ENCODE measurements around the gene VTI1B.
"Not testable (repeated sequence)": the region's sequence is repeated elsewhere in the genome, so short reads cannot be mapped to it uniquely, and the experiment has no call there.

Gene VTI1B

GRCh38 chr14:67674139-67674479, 323 bp downstream of the VTI1B start:
- peak; percentile 75 for DNase-seq

- DNase-seq = no peak
These were observed 981 bp downstream of the VTI1B start for GRCh38 chr14:67673451-67673850.

- DNase-seq = no peak
These were observed 5.9 kb downstream of the VTI1B start for GRCh38 chr14:67668559-67668958.

- DNase-seq = peak; percentile 70
These were observed 7.5 kb downstream of the VTI1B start for GRCh38 chr14:67666750-67667449.

- DNase-seq = no peak
These were observed 8.6 kb downstream of the VTI1B start for GRCh38 chr14:67665868-67666267.

- DNase-seq = no peak
These were observed 10.8 kb downstream of the VTI1B start for GRCh38 chr14:67663633-67664032.

- no peak for DNase-seq
These were observed 20.7 kb downstream of the VTI1B start for GRCh38 chr14:67653651-67654280.

- no peak for DNase-seq
These were observed 22.2 kb downstream of the VTI1B start for GRCh38 chr14:67652189-67652588.

GRCh38 chr14:67650694-67651093, 23.7 kb downstream of the VTI1B start:
- no peak for DNase-seq

- no peak for DNase-seq
These were observed 24.3 kb downstream of the VTI1B start for GRCh38 chr14:67650151-67650550.

GRCh38 chr14:67646131-67646530, 28.3 kb downstream of the VTI1B start:
- no peak for DNase-seq

- no peak for DNase-seq
These were observed 29.0 kb downstream of the VTI1B start for GRCh38 chr14:67645414-67645813.

GRCh38 chr14:67644428-67644827, 30.0 kb downstream of the VTI1B start:
- no peak for DNase-seq

- no peak for DNase-seq
These were observed 30.7 kb downstream of the VTI1B start for GRCh38 chr14:67643713-67644112.

- no peak for DNase-seq
These were observed 32.3 kb downstream of the VTI1B start for GRCh38 chr14:67641902-67642749.

- no peak for DNase-seq
These were observed 33.0 kb downstream of the VTI1B start for GRCh38 chr14:67641480-67641879.

GRCh38 chr14:67638642-67639041, 35.8 kb downstream of the VTI1B start:
- no peak for DNase-seq

- DNase-seq = no peak
These were observed 38.0 kb downstream of the VTI1B start for GRCh38 chr14:67636361-67636919.

GRCh38 chr14:67633451-67634147, 40.8 kb downstream of the VTI1B start:
- no peak for DNase-seq

GRCh38 chr14:67630938-67631337, 43.5 kb downstream of the VTI1B start:
- no peak for DNase-seq

GRCh38 chr14:67630186-67630585, 44.2 kb downstream of the VTI1B start:
- no peak for DNase-seq

GRCh38 chr14:67627519-67627918, 46.9 kb downstream of the VTI1B start:
- DNase-seq = no peak

GRCh38 chr14:67626131-67626530, 48.3 kb downstream of the VTI1B start:
- not testable (repeated sequence) for DNase-seq
